ENCODE measurements around the gene ANXA6. TPM values are rescaled to one million over a fixed set of nuclear protein-coding genes. Genes with fewer than 3 reads are reported as not detected.

Gene ANXA6
- total RNA-seq, 3 donors from 2014 or later (not counting 1 experiment from before 2014, with no cell fraction given): 504 to 629 (median 535) TPM

- peak overlapping the region; percentile 44 to 81 for H3K27ac Mint-ChIP-seq
- no peaks in the 10 kb centered on the region for H3K27me3 Mint-ChIP-seq (ENCODE audit: low read depth in 2 of 2)
- Histone ChIP-seq H3K27ac (ENCODE audit: low read length) (no peak overlapping the region), H3K4me1 (ENCODE audit: control insufficient read depth, insufficient read depth, low read length) (peaks cover 22% of the 10 kb centered on the region), H3K27me3 (ENCODE audit: control insufficient read depth, insufficient read depth, low read length) (no peaks in the 10 kb centered on the region), H3K4me3 (ENCODE audit: low read length) (no peak overlapping the region), H3K36me3 (ENCODE audit: control insufficient read depth, insufficient read depth, low read length) (peaks cover 48% of the 10 kb centered on the region), H3K9me3 (ENCODE audit: control insufficient read depth, insufficient read depth, low read length) (no peaks in the 10 kb centered on the region)
- ATAC-seq (no peak), DNase-seq (no peak)
- peaks cover 4 to 5% of the 10 kb centered on the region in 2 donors for H3K9me3 Mint-ChIP-seq
- H3K4me1 Mint-ChIP-seq: peaks cover 69 to 72% of the 10 kb centered on the region in 2 donors
- intact Hi-C loops (cut with micrococcal nuclease): no loop called here
- no peak overlapping the region for H3K4me3 Mint-ChIP-seq
- TF ChIP-seq CTCF (IDR thresholded peaks at IDR 0.05): no peak
- H3K36me3 Mint-ChIP-seq: peaks cover 45% of the 10 kb centered on the region
Observed at GRCh38 chr5:151192626-151193025, 35.0 kb upstream of the ANXA6 start.

GRCh38 chr5:151191661-151192060 lies 34.1 kb upstream of the ANXA6 start:
- TF ChIP-seq CTCF (IDR thresholded peaks at IDR 0.05): no peak
- ATAC-seq (no peak), DNase-seq (no peak)
- peaks cover 20% of the 10 kb centered on the region for H3K4me1 ChIP-seq (ENCODE audit: control insufficient read depth, insufficient read depth, low read length)
- peak overlapping the region; percentile 4 for H3K4me3 Mint-ChIP-seq
- H3K9me3 ChIP-seq (ENCODE audit: control insufficient read depth, insufficient read depth, low read length): no peaks in the 10 kb centered on the region
- no peak overlapping the region for H3K4me3 ChIP-seq (ENCODE audit: low read length)
- peaks cover 55% of the 10 kb centered on the region for H3K36me3 ChIP-seq (ENCODE audit: control insufficient read depth, insufficient read depth, low read length)
- H3K27ac Mint-ChIP-seq: peak overlapping the region; percentile 44 to 81
- peaks cover 4 to 5% of the 10 kb centered on the region in 2 donors for H3K9me3 Mint-ChIP-seq
- 100% methylated on average over 1 of the region's 1 CpG for WGBS (ENCODE audit: insufficient coverage)
- no peak overlapping the region for H3K27ac ChIP-seq (ENCODE audit: low read length)
- no peaks in the 10 kb centered on the region for H3K27me3 ChIP-seq (ENCODE audit: control insufficient read depth, insufficient read depth, low read length)
- H3K36me3 Mint-ChIP-seq: peaks cover 41% of the 10 kb centered on the region
- intact Hi-C loops (cut with micrococcal nuclease): no loop called here
- H3K27me3 Mint-ChIP-seq (ENCODE audit: low read depth in 2 of 2): no peaks in the 10 kb centered on the region
- H3K4me1 Mint-ChIP-seq: peaks cover 66 to 71% of the 10 kb centered on the region in 2 donors

GRCh38 chr5:151189151-151189550 lies 31.6 kb upstream of the ANXA6 start:
- no peaks in the 10 kb centered on the region for H3K27me3 Mint-ChIP-seq (ENCODE audit: low read depth in 2 of 2)
- H3K27ac ChIP-seq (ENCODE audit: low read length): no peak overlapping the region
- peaks cover 73% of the 10 kb centered on the region for H3K36me3 ChIP-seq (ENCODE audit: control insufficient read depth, insufficient read depth, low read length)
- peak overlapping the region in 1 of 2 donors; percentile 81 for H3K27ac Mint-ChIP-seq
- no peak for TF ChIP-seq CTCF (IDR thresholded peaks at IDR 0.05)
- H3K9me3 ChIP-seq (ENCODE audit: control insufficient read depth, insufficient read depth, low read length): no peaks in the 10 kb centered on the region
- H3K4me1 ChIP-seq (ENCODE audit: control insufficient read depth, insufficient read depth, low read length): peaks cover 4% of the 10 kb centered on the region
- H3K4me3 Mint-ChIP-seq: no peak overlapping the region
- H3K36me3 Mint-ChIP-seq: peaks cover 39% of the 10 kb centered on the region
- ATAC-seq: no peak
- no peak overlapping the region for H3K4me3 ChIP-seq (ENCODE audit: low read length)
- H3K27me3 ChIP-seq (ENCODE audit: control insufficient read depth, insufficient read depth, low read length): no peaks in the 10 kb centered on the region
- no peak for DNase-seq
- intact Hi-C loops (cut with micrococcal nuclease): no loop called here
- peaks cover 4 to 5% of the 10 kb centered on the region in 2 donors for H3K9me3 Mint-ChIP-seq
- 100% methylated on average over 1 of the region's 2 CpGs for WGBS (ENCODE audit: insufficient coverage)
- H3K4me1 Mint-ChIP-seq: peaks cover 50 to 56% of the 10 kb centered on the region in 2 donors

- peaks cover 84% of the 10 kb centered on the region for H3K36me3 ChIP-seq (ENCODE audit: control insufficient read depth, insufficient read depth, low read length)
- no peak for TF ChIP-seq CTCF (IDR thresholded peaks at IDR 0.05)
- DNase-seq: no peak
- no peak overlapping the region for H3K4me3 ChIP-seq (ENCODE audit: low read length)
- peaks cover under 1% of the 10 kb centered on the region for H3K4me1 ChIP-seq (ENCODE audit: control insufficient read depth, insufficient read depth, low read length)
- no peak for ATAC-seq
- no peak overlapping the region for H3K27ac ChIP-seq (ENCODE audit: low read length)
- intact Hi-C loops (cut with micrococcal nuclease): no loop called here
- H3K27me3 ChIP-seq (ENCODE audit: control insufficient read depth, insufficient read depth, low read length): no peaks in the 10 kb centered on the region
- Mint-ChIP-seq H3K27ac (peak overlapping the region; percentile 9 to 33), H3K27me3 (ENCODE audit: low read depth in 2 of 2) (no peaks in the 10 kb centered on the region), H3K4me3 (no peak overlapping the region), H3K36me3 (peaks cover 27% of the 10 kb centered on the region), H3K4me1 (peaks cover 35 to 37% of the 10 kb centered on the region in 2 donors), H3K9me3 (peaks cover 4 to 5% of the 10 kb centered on the region in 2 donors)
- H3K9me3 ChIP-seq (ENCODE audit: control insufficient read depth, insufficient read depth, low read length): no peaks in the 10 kb centered on the region
- 92% methylated on average over 4 of the region's 4 CpGs for WGBS (ENCODE audit: insufficient coverage)
Observed at GRCh38 chr5:151186538-151186937, 29.0 kb upstream of the ANXA6 start.

All from natural killer cell (primary cell).